Ovary (tissue), 1 donor: ENCODE measurements around the gene RGL3.

ENCODE experiments used
- EP300 ChIP-seq: sonication (generic); formaldehyde crosslinking; IDR thresholded peaks from one replicate; pipeline ENCODE4 v1.6.1; 2017; ENCODE audit warnings: antibody characterized with exemption
- POLR2A ChIP-seq: fragments of 450-650 bp; IDR thresholded peaks from one replicate; pipeline ENCODE4 v1.6.1; 2017; ENCODE audit warnings: antibody characterized with exemption, mild to moderate bottlenecking, moderate library complexity

DNA sequence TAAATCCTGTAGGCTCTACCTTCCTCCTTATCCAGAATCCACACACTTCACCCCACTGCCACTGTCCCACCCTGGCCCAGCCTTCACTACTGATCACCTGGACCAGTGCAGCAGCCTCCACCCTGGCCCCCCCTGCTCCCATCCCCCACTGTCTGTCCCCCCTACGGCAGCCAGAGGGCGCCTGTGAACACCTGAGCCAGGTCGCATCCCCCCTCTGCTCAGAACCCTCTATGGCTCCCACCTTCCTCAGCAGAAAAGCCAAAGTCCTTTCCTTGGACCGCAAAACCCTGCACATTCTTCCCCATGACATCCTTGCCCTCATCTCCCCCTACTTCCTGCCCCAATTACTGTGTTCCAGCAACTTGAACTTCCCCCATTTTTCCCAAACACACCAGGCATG, 41.1 kb upstream of the RGL3 start:
- TF ChIP-seq POLR2A (no peak), EP300 (no peak)
